Kidney tubule cell (primary cell): ENCODE data around the gene NME3.
"Not testable (repeated sequence)": the region's sequence is repeated elsewhere in the genome, so short reads cannot be mapped to it uniquely, and the experiment has no call there.

Experiments
- DNase-seq: peaks from one replicate; pipeline ENCODE4 v3.0.0-alpha.2; 2018; ENCODE audit warnings: low spot score

Gene NME3

GRCh38 chr16:1747934-1748333, 23.4 kb downstream of the NME3 start:
- DNase-seq, result no peak

- no peak for DNase-seq
Measured at GRCh38 chr16:1746693-1747195, 24.6 kb downstream of the NME3 start.

GRCh38 chr16:1745900-1746692, 25.2 kb downstream of the NME3 start:
- no peak for DNase-seq

GRCh38 chr16:1745181-1745899, 26.0 kb downstream of the NME3 start:
- DNase-seq, result no peak

GRCh38 chr16:1744338-1744840, 27.0 kb downstream of the NME3 start:
- DNase-seq, result no peak

GRCh38 chr16:1743376-1744337, 27.7 kb downstream of the NME3 start:
- DNase-seq, result no peak

GRCh38 chr16:1741553-1742165, 29.7 kb downstream of the NME3 start:
- no peak for DNase-seq

- no peak for DNase-seq
Measured at GRCh38 chr16:1740781-1741490, 30.4 kb downstream of the NME3 start.

GRCh38 chr16:1740234-1740633, 31.1 kb downstream of the NME3 start:
- no peak for DNase-seq

GRCh38 chr16:1734816-1735215, 36.5 kb downstream of the NME3 start:
- no peak for DNase-seq

GRCh38 chr16:1734123-1734522, 37.2 kb downstream of the NME3 start:
- no peak for DNase-seq

GRCh38 chr16:1732551-1732987, 38.8 kb downstream of the NME3 start:
- DNase-seq, result not testable (repeated sequence)

- no peak for DNase-seq
Measured at GRCh38 chr16:1732071-1732470, 39.3 kb downstream of the NME3 start.

- no peak for DNase-seq
Measured at GRCh38 chr16:1731603-1732002, 39.7 kb downstream of the NME3 start.

- DNase-seq, result no peak
Measured at GRCh38 chr16:1731073-1731472, 40.3 kb downstream of the NME3 start.

GRCh38 chr16:1729445-1729844, 41.9 kb downstream of the NME3 start:
- no peak for DNase-seq

- DNase-seq, result no peak
Measured at GRCh38 chr16:1729026-1729425, 42.3 kb downstream of the NME3 start.

- no peak for DNase-seq
Measured at GRCh38 chr16:1727651-1728624, 43.4 kb downstream of the NME3 start.

GRCh38 chr16:1726661-1727502, 44.5 kb downstream of the NME3 start:
- DNase-seq, result no peak
